ENCODE data around the gene CHD5.

DNA sequence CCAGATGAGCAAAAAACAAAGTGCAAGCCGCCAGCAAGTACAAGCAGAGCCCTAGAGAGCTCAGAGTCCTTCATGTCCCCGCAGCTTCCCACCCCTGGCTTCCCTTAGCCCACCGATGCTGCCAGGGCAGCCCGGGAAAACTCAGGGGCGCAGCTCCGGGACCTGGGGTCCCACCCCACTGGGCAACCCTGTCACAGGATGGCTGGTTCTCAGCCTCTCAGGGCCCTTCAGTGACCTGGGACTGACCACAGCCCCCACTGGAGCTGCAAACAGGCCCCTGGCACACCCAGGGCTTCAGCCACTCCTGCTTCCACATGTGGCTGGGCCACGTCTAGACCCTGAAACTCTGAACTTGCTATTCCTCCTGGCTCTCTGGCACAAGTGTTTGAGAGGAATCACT lies 49.5 kb downstream of the CHD5 start:
- TF ChIP-seq, protein P1, sequence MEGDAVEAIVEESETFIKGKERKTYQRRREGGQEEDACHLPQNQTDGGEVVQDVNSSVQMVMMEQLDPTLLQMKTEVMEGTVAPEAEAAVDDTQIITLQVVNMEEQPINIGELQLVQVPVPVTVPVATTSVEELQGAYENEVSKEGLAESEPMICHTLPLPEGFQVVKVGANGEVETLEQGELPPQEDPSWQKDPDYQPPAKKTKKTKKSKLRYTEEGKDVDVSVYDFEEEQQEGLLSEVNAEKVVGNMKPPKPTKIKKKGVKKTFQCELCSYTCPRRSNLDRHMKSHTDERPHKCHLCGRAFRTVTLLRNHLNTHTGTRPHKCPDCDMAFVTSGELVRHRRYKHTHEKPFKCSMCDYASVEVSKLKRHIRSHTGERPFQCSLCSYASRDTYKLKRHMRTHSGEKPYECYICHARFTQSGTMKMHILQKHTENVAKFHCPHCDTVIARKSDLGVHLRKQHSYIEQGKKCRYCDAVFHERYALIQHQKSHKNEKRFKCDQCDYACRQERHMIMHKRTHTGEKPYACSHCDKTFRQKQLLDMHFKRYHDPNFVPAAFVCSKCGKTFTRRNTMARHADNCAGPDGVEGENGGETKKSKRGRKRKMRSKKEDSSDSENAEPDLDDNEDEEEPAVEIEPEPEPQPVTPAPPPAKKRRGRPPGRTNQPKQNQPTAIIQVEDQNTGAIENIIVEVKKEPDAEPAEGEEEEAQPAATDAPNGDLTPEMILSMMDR (conservative IDR thresholded peaks at IDR 0.05; ENCODE audit: low read length): no peak
- no peak for TF ChIP-seq EZH2phosphoT487 (IDR thresholded peaks at IDR 0.05; ENCODE audit: borderline replicate concordance)

All from Loucy (cell line).